Effector memory CD8-positive, alpha-beta T cell (primary cell): Measurements from ENCODE around the gene FBLIM1.

Source experiments
- ATAC-seq: fragments of 150-1000 bp; cut with Tn5 transposase; replicated peaks from 2 replicates; pipeline ENCODE4 v1.10.0; 2021; ENCODE audit warnings: mild to moderate bottlenecking, moderate library complexity
- DNase-seq, 3 experiments: peaks; one replicate each; pipeline ENCODE4 v3.0.0; 2021
- H3K27ac Mint-ChIP-seq, 2 donors: one replicate each; pipeline ENCODE4 v1.8.0; 2022; ENCODE audit warnings: mild to moderate bottlenecking in 2 of 2, mixed read lengths in 2 of 2, moderate library complexity in 2 of 2
- H3K27me3 Mint-ChIP-seq, 2 donors: one replicate each; pipeline ENCODE4 v1.8.0; 2022; ENCODE audit warnings: mixed read lengths in 2 of 2
- H3K36me3 Mint-ChIP-seq: one replicate; pipeline ENCODE4 v1.8.0; 2022; ENCODE audit warnings: mild to moderate bottlenecking, moderate library complexity, mixed read lengths; ENCODE audit not compliant: insufficient read depth
- H3K4me1 Mint-ChIP-seq, 2 donors: one replicate each; pipeline ENCODE4 v1.8.0; 2022; ENCODE audit warnings: low read depth in 2 of 2, mixed read lengths in 2 of 2
- H3K4me3 Mint-ChIP-seq, 2 donors: one replicate each; pipeline ENCODE4 v1.8.0; 2022; ENCODE audit warnings: mild to moderate bottlenecking in 2 of 2, mixed read lengths in 2 of 2, moderate library complexity in 2 of 2
- H3K9me3 Mint-ChIP-seq, 2 donors: one replicate each; pipeline ENCODE4 v1.8.0; 2022; ENCODE audit warnings: mixed read lengths in 2 of 2
- total RNA-seq, 9 experiments: gene quantifications; one replicate each; lab custom pipeline; 2026; lab: John Stamatoyannopoulos, UW

Gene FBLIM1, protein sequence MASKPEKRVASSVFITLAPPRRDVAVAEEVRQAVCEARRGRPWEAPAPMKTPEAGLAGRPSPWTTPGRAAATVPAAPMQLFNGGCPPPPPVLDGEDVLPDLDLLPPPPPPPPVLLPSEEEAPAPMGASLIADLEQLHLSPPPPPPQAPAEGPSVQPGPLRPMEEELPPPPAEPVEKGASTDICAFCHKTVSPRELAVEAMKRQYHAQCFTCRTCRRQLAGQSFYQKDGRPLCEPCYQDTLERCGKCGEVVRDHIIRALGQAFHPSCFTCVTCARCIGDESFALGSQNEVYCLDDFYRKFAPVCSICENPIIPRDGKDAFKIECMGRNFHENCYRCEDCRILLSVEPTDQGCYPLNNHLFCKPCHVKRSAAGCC
- total RNA-seq, result 0 to 1.1 (median 0) reads per million in 9 experiments

DNA sequence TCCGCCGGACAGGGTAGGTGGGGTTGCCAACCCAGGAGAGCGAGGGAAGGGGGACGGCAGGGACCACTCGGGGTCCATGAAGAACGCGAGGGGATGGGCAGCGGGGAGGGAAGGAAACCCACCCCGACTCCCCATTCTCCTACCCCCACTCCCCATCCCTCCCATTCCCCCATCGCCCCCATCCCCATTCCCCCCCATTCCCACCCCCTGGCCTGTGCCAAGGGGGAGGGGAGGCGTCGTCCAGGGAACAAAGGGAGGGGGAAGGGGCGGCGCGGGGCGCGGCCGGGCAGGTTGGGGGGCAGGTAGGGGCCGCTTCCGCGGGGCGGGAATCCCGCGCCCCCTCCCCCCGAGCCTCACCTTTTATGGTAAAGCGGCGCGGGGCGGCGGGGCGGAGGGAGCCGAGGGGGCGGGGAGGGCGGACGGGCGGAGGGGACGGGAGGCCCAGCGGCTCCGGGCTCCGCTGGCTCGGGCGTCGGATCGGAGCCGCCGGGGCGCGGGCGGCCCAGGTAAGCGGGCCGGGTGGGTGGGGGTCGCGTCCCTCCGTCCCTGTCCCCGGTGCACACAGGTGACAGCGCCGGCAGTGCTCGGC, at the start of gene FBLIM1:
TSS of gene FBLIM1 (plus strand) at position 453 of the 589 bp plus-strand sequence. CDS start 6,189 bp downstream, outside the sequence.
- Mint-ChIP-seq H3K9me3 (no peaks in the 10 kb centered on the region), H3K27ac (no peak within 1 kb of the TSS), H3K36me3 (no peaks in the 10 kb centered on the region), H3K4me1 (peaks cover 0 to 15% of the 10 kb centered on the region in 2 donors), H3K4me3 (peak within 1 kb of the TSS; percentile 66 to 71), H3K27me3 (peaks cover 53 to 82% of the 10 kb centered on the region in 2 donors)
- ATAC-seq (no peak), DNase-seq (no peak)

DNA sequence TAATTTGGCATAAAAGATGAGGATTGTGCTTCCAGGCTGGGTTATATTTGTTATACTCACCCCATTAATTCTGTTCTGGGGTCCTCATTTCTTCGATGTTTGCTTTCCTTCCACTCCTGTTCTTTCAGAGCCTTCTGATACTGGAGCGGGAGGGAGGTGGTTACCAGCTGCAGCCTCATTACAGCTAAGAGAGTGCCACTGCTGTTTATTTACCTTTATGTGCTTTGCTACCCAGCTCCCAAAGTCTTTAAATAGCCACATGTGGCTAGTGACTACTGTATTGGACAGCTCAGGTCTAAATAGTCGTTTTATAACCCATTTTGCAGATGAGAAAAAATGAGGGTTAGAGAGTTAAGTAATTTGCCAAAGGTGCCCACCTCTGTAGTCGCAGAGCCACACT, 49.4 kb upstream of the FBLIM1 start:
- Mint-ChIP-seq H3K27ac (no peak overlapping the region), H3K4me3 (no peak overlapping the region), H3K36me3 (peaks cover 18% of the 10 kb centered on the region), H3K4me1 (peaks cover 16 to 32% of the 10 kb centered on the region in 2 donors), H3K9me3 (no peaks in the 10 kb centered on the region), H3K27me3 (no peaks in the 10 kb centered on the region)
- no peak for DNase-seq
- no peak for ATAC-seq

DNA sequence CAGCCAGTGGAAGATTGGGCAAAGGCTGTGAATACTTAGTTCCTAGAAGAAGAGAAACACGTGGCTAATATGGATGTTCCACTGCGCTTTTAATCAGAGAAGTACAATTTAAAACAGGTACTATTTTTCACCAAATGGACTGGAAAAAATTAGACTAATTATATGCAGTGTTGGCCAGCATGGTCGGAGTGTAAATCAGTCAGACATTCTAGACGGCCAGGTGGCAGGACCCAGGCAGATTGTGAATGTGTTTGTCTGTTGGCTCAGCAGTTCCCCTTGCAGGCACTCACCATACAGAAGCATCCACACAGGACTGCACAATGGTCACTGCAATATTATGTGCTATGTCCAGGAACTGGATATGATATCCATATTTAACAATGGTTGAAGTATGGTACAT, 46.4 kb upstream of the FBLIM1 start:
- Mint-ChIP-seq H3K36me3 (peaks cover 23% of the 10 kb centered on the region), H3K4me1 (peaks cover 9 to 24% of the 10 kb centered on the region in 2 donors), H3K9me3 (no peaks in the 10 kb centered on the region), H3K4me3 (no peak overlapping the region), H3K27me3 (no peaks in the 10 kb centered on the region), H3K27ac (no peak overlapping the region)
- ATAC-seq (no peak), DNase-seq (no peak)

GRCh38 chr1:15714406-15715136, 44.0 kb upstream of the FBLIM1 start:
- no peaks in the 10 kb centered on the region for H3K27me3 Mint-ChIP-seq
- H3K27ac Mint-ChIP-seq, result peak overlapping the region; percentile 57 to 64
- peaks cover 39% of the 10 kb centered on the region for H3K36me3 Mint-ChIP-seq
- H3K4me1 Mint-ChIP-seq, result peaks cover 7 to 19% of the 10 kb centered on the region in 2 donors
- ATAC-seq (no peak), DNase-seq (no peak)
- no peaks in the 10 kb centered on the region for H3K9me3 Mint-ChIP-seq
- H3K4me3 Mint-ChIP-seq, result no peak overlapping the region

DNA sequence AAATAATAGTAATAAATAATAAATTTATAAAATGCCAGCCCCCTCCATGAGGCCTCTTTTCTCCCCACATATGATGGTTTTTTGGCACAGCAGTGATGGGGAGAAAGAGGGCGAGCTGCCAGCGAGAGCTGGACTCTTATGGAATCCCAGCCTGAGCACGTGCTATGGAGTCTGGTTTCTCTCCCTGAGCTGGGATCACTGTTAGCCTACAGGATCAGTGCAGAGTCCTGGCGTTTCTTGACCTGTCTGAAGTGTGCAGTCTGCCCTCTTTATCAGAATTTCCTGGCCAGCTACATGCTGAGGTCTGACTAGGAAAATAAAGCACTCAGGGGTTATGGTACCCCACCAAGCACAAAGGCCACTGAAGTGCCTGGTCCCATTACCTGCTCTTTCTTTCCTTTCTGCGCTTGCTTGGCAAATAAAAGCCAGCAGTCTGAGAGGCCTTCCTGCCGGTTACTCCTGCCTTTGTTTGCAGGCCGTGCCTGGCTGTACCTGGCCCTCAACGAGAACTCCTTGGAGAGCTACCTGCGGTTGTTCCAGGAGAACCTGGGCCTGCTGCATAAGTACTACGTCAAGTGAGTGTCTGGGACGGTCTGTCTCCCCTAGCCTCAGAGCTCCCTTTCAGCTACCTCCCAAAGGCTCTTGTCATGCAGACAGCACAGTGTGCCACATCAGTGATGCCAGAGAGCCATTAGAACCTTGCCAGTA, 41.0 kb upstream of the FBLIM1 start:
- H3K4me1 Mint-ChIP-seq, result peaks cover 1 to 8% of the 10 kb centered on the region in 2 donors
- H3K27ac Mint-ChIP-seq, result peak overlapping the region in 1 of 2 donors; percentile 10
- peaks cover 56% of the 10 kb centered on the region for H3K36me3 Mint-ChIP-seq
- DNase-seq, result no peak
- no peaks in the 10 kb centered on the region for H3K9me3 Mint-ChIP-seq
- H3K4me3 Mint-ChIP-seq, result no peak overlapping the region
- H3K27me3 Mint-ChIP-seq, result no peaks in the 10 kb centered on the region
- no peak for ATAC-seq

GRCh38 chr1:15718199-15718601, 40.4 kb upstream of the FBLIM1 start:
- Mint-ChIP-seq H3K4me3 (no peak overlapping the region), H3K9me3 (no peaks in the 10 kb centered on the region), H3K4me1 (peaks cover 1 to 5% of the 10 kb centered on the region in 2 donors), H3K36me3 (peaks cover 56% of the 10 kb centered on the region), H3K27ac (peak overlapping the region in 1 of 2 donors; percentile 10), H3K27me3 (no peaks in the 10 kb centered on the region)
- ATAC-seq (no peak), DNase-seq (no peak)

DNA sequence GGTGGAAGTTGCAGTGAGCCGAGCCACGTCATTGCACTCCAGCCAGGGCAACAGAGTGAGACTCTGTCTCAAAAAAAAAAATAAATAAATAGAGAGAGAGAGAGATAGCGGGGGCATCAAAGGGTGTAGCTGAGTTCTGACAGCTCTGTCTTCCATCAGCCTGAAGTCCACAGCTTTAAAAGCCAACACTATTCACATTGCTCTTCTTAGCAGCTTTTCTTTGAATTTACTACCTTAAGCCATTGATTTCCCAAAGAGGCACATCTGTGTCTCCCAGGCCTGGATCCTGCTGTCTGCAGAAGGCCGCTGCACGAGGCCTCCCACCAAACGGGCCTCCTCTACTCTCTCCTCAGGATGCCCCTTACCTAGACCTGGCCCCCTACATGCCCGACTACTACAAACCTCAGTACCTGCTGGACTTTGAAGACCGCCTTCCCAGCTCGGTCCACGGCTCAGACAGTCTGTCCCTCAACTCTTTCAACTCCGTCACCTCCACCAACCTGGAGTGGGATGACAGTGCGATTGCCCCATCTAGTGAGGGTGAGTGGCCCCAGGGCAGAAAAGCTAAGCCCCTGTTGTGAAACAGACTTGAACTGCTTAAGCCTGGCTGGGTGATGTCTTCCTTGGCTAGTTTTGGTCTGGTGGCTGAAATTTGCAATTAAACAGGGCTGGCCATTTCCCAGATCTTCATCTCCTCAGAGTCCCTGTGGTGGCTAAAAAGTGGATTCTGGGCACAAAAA, 39.0 kb upstream of the FBLIM1 start:
- Mint-ChIP-seq H3K4me1 (peaks cover under 1 to 1% of the 10 kb centered on the region in 2 donors), H3K36me3 (peaks cover 60% of the 10 kb centered on the region), H3K27ac (peak overlapping the region in 1 of 2 donors; percentile 27), H3K4me3 (no peak overlapping the region), H3K9me3 (no peaks in the 10 kb centered on the region), H3K27me3 (no peaks in the 10 kb centered on the region)
- ATAC-seq, result no peak
- no peak for DNase-seq

GRCh38 chr1:15720861-15721260, 37.7 kb upstream of the FBLIM1 start:
- Mint-ChIP-seq H3K27ac (peak overlapping the region; percentile 22 to 71), H3K4me3 (no peak overlapping the region), H3K9me3 (no peaks in the 10 kb centered on the region), H3K4me1 (no peaks in the 10 kb centered on the region), H3K27me3 (no peaks in the 10 kb centered on the region), H3K36me3 (peaks cover 68% of the 10 kb centered on the region)
- no peak for ATAC-seq
- no peak for DNase-seq

- Mint-ChIP-seq H3K36me3 (peaks cover 68% of the 10 kb centered on the region), H3K27me3 (no peaks in the 10 kb centered on the region), H3K9me3 (no peaks in the 10 kb centered on the region), H3K4me1 (no peaks in the 10 kb centered on the region), H3K27ac (no peak overlapping the region), H3K4me3 (no peak overlapping the region)
- ATAC-seq (no peak), DNase-seq (no peak)
Measured at GRCh38 chr1:15722411-15722810, 36.2 kb upstream of the FBLIM1 start.

GRCh38 chr1:15722836-15723532, 35.6 kb upstream of the FBLIM1 start:
- Mint-ChIP-seq H3K4me1 (no peaks in the 10 kb centered on the region), H3K27me3 (no peaks in the 10 kb centered on the region), H3K9me3 (no peaks in the 10 kb centered on the region), H3K4me3 (no peak overlapping the region), H3K36me3 (peaks cover 68% of the 10 kb centered on the region), H3K27ac (no peak overlapping the region)
- no peak for DNase-seq
- no peak for ATAC-seq

DNA sequence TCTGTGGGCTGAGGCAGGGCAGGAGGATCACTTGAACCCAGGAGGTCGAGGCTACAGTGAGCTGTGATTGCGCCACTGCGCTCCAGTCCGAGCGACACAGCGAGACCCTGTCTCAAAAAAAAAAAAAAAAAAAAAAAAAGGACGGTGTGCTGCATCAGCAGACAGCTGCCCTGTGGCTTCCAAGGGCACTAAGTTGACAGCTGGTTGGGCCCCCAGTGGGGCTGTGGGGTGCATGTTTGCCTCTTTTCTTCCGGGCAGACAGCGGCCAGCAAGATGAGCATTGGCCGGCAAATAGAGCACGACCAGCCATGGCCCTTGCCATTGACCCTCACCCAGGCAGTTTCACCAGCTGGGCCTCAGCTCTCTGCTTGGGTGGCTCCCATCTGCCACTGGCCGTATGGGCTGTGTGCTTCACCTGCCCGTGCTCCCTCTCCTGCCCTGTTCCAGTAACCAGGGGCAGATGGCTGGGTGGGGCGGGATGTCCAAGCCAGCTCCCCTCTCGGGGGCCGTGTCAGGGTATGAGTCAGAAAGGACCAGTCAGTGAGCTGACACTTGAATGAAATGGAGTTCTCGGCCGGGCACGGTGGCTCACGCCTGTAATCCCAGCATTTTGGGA, 34.9 kb upstream of the FBLIM1 start:
- H3K36me3 Mint-ChIP-seq, result peaks cover 71% of the 10 kb centered on the region
- no peaks in the 10 kb centered on the region for H3K9me3 Mint-ChIP-seq
- DNase-seq, result no peak
- no peak for ATAC-seq
- H3K4me3 Mint-ChIP-seq, result no peak overlapping the region
- H3K27ac Mint-ChIP-seq, result peak overlapping the region in 1 of 2 donors; percentile 83
- H3K27me3 Mint-ChIP-seq, result no peaks in the 10 kb centered on the region
- H3K4me1 Mint-ChIP-seq, result no peaks in the 10 kb centered on the region
